NCI-H524 (cell line): ENCODE measurements around the gene CXCL10.
A peak's percentile ranks its signal among the peaks of the same experiment; 100 is the strongest.
"Not testable (repeated sequence)": the region's sequence is repeated elsewhere in the genome, so short reads cannot be mapped to it uniquely, and the experiment has no call there.

Experiments used
- DNase-seq, 2 experiments: peaks; one replicate each; lab custom pipeline; 2025; lab: John Stamatoyannopoulos, UW

CXCL10 gene

GRCh38 chr4:76028350-76028765 is 5.1 kb upstream of the CXCL10 start:
- DNase-seq = no peak

- DNase-seq = no peak
These were observed 768 bp upstream of the CXCL10 start for GRCh38 chr4:76024065-76024464.

GRCh38 chr4:76022677-76023076 is 620 bp downstream of the CXCL10 start:
- DNase-seq = no peak

GRCh38 chr4:76022031-76022430 is 1.3 kb downstream of the CXCL10 start:
- DNase-seq = no peak

GRCh38 chr4:76017056-76017686 is 6.1 kb downstream of the CXCL10 start:
- DNase-seq = no peak

GRCh38 chr4:76016393-76016792 is 6.9 kb downstream of the CXCL10 start:
- DNase-seq = no peak

GRCh38 chr4:76013540-76013939 is 9.8 kb downstream of the CXCL10 start:
- no peak for DNase-seq

GRCh38 chr4:76012388-76012801 is 10.9 kb downstream of the CXCL10 start:
- no peak for DNase-seq

GRCh38 chr4:76011700-76012387 is 11.5 kb downstream of the CXCL10 start:
- no peak for DNase-seq

- no peak for DNase-seq
These were observed 12.2 kb downstream of the CXCL10 start for GRCh38 chr4:76011018-76011670.

- DNase-seq = no peak
These were observed 12.7 kb downstream of the CXCL10 start for GRCh38 chr4:76010576-76010975.

- no peak for DNase-seq
These were observed 14.0 kb downstream of the CXCL10 start for GRCh38 chr4:76009311-76009710.

- DNase-seq = no peak
These were observed 16.0 kb downstream of the CXCL10 start, which contains the start of gene CXCL9 for GRCh38 chr4:76007089-76007862. Gene CXCL9, minus strand, starts transcription at chr4:76007509. Its CDS starts 60 bp downstream, at chr4:76007449.

- no peak for DNase-seq
These were observed 19.7 kb downstream of the CXCL10 start for GRCh38 chr4:76003620-76004019.

GRCh38 chr4:76003035-76003434 is 20.3 kb downstream of the CXCL10 start:
- no peak for DNase-seq

- DNase-seq = no peak
These were observed 21.1 kb downstream of the CXCL10 start for GRCh38 chr4:76002176-76002575.

GRCh38 chr4:76001700-76002099 is 21.6 kb downstream of the CXCL10 start:
- no peak for DNase-seq

- DNase-seq = no peak
These were observed 23.0 kb downstream of the CXCL10 start for GRCh38 chr4:76000279-76000678.

- DNase-seq = not testable (repeated sequence)
These were observed 24.7 kb downstream of the CXCL10 start for GRCh38 chr4:75998525-75999147.

GRCh38 chr4:75997946-75998345 is 25.4 kb downstream of the CXCL10 start:
- no peak for DNase-seq

GRCh38 chr4:75997081-75997480 is 26.2 kb downstream of the CXCL10 start:
- no peak for DNase-seq

GRCh38 chr4:75995727-75996126 is 27.6 kb downstream of the CXCL10 start:
- DNase-seq = peak in 1 of 2 experiments; percentile 44
